ENCODE results near the gene WNT5B.

The WNT5B gene

GRCh38 chr12:1628666-1629337 lies at the start of gene WNT5B:
Gene WNT5B, plus strand, starts transcription at chr12:1629231. Its CDS starts 2,124 bp downstream, at chr12:1631355.
- DNase-seq: no peak

- DNase-seq: no peak
These were observed 49.2 kb upstream of the WNT5B start for GRCh38 chr12:1579651-1580435.

- no peak for DNase-seq
These were observed 48.5 kb upstream of the WNT5B start for GRCh38 chr12:1580526-1580925.

GRCh38 chr12:1581973-1582708 lies 46.9 kb upstream of the WNT5B start:
- DNase-seq: no peak

GRCh38 chr12:1582709-1583050 lies 46.4 kb upstream of the WNT5B start:
- DNase-seq: no peak

- peak; percentile 62 to 94 for DNase-seq
These were observed 45.5 kb upstream of the WNT5B start for GRCh38 chr12:1583421-1584078.

GRCh38 chr12:1584326-1584725 lies 44.7 kb upstream of the WNT5B start:
- DNase-seq: no peak

GRCh38 chr12:1587927-1588574 lies 41.0 kb upstream of the WNT5B start:
- no peak for DNase-seq

- DNase-seq: no peak
These were observed 40.5 kb upstream of the WNT5B start for GRCh38 chr12:1588575-1588947.

GRCh38 chr12:1590221-1590979 lies 38.6 kb upstream of the WNT5B start:
- no peak for DNase-seq

GRCh38 chr12:1591034-1591433 lies 38.0 kb upstream of the WNT5B start:
- DNase-seq: no peak

GRCh38 chr12:1591543-1591942 lies 37.5 kb upstream of the WNT5B start:
- DNase-seq: no peak

GRCh38 chr12:1592444-1593173 lies 36.4 kb upstream of the WNT5B start:
- DNase-seq: peak; percentile 21 to 30

- DNase-seq: no peak
These were observed 35.6 kb upstream of the WNT5B start for GRCh38 chr12:1593174-1594005.

GRCh38 chr12:1594006-1594260 lies 35.1 kb upstream of the WNT5B start:
- no peak for DNase-seq

- DNase-seq: peak; percentile 81 to 86
These were observed 34.6 kb upstream of the WNT5B start, which contains the start of gene FBXL14 for GRCh38 chr12:1594261-1595025. Gene FBXL14, minus strand, starts transcription at chr12:1594581. Its CDS starts 515 bp downstream, at chr12:1594066.

GRCh38 chr12:1595026-1595561 lies 33.9 kb upstream of the WNT5B start:
- DNase-seq: no peak

- DNase-seq: no peak
These were observed 33.2 kb upstream of the WNT5B start for GRCh38 chr12:1595690-1596347.

GRCh38 chr12:1598757-1599156 lies 30.3 kb upstream of the WNT5B start:
- DNase-seq: no peak
